Astrocyte (in vitro differentiated cells and primary cell): ENCODE data around the gene PTPN5. TPM values are rescaled to one million over a fixed set of nuclear protein-coding genes. Genes with fewer than 3 reads are reported as not detected.

Source experiments
- DNase-seq: peaks from one replicate; pipeline ENCODE4 v3.0.0-alpha.2; 2010; ENCODE audit warnings: low read depth
- FAIRE-seq: peaks from 2 replicates; lab custom pipeline; 2011; peaks lifted over from hg19 to GRCh38; lab: Jason Lieb, UNC
- H2AFZ ChIP-seq: 2 replicates; pipeline ENCODE4 v1.6.0; 2012; ENCODE audit warnings: low read depth, low read length, inconsistent platforms
- H3K27ac ChIP-seq: 2 replicates; pipeline ENCODE4 v1.5.1; 2011; ENCODE audit warnings: low read depth, low read length, inconsistent platforms
- H3K27me3 ChIP-seq: 2 replicates; pipeline ENCODE4 v1.6.0; 2011; ENCODE audit warnings: low read length, inconsistent platforms; ENCODE audit not compliant: insufficient read depth
- H3K36me3 ChIP-seq: 2 replicates; pipeline ENCODE4 v1.5.1; 2011; ENCODE audit warnings: low read length, inconsistent platforms; ENCODE audit not compliant: insufficient read depth
- H3K4me1 ChIP-seq: 2 replicates; pipeline ENCODE4 v1.5.1; 2011; ENCODE audit warnings: low read length, inconsistent platforms; ENCODE audit not compliant: insufficient read depth
- H3K4me2 ChIP-seq: 2 replicates; pipeline ENCODE4 v1.6.0; 2012; ENCODE audit warnings: low read length, inconsistent platforms
- H3K4me3 ChIP-seq: 2 replicates; pipeline ENCODE4 v1.5.1; 2011; ENCODE audit warnings: low read depth, mild to moderate bottlenecking, low read length, inconsistent platforms; ENCODE audit not compliant: insufficient read depth
- H3K79me2 ChIP-seq: 2 replicates; pipeline ENCODE4 v1.6.0; 2012; ENCODE audit warnings: mild to moderate bottlenecking, low read length, inconsistent platforms; ENCODE audit not compliant: insufficient read depth
- H3K9ac ChIP-seq: 2 replicates; pipeline ENCODE4 v1.6.0; 2012; ENCODE audit warnings: mild to moderate bottlenecking, low read length, inconsistent platforms
- H3K9me3 ChIP-seq: 2 replicates; pipeline ENCODE4 v1.5.1; 2012; ENCODE audit warnings: low read depth, mild to moderate bottlenecking, low read length, inconsistent platforms; ENCODE audit not compliant: insufficient read depth
- H4K20me1 ChIP-seq: 2 replicates; pipeline ENCODE4 v1.6.0; 2012; ENCODE audit warnings: low read length, inconsistent platforms; ENCODE audit not compliant: insufficient read depth
- H3K27ac Mint-ChIP-seq: one replicate; pipeline ENCODE4 v1.8.0; 2021; ENCODE audit warnings: mild to moderate bottlenecking, mixed read lengths; ENCODE audit not compliant: unreplicated experiment
- H3K27me3 Mint-ChIP-seq: one replicate; pipeline ENCODE4 v1.8.0; 2021; ENCODE audit warnings: low read depth, mixed read lengths; ENCODE audit not compliant: unreplicated experiment
- H3K36me3 Mint-ChIP-seq: one replicate; pipeline ENCODE4 v1.8.0; 2021; ENCODE audit warnings: low read depth, mixed read lengths; ENCODE audit not compliant: unreplicated experiment
- H3K4me1 Mint-ChIP-seq: one replicate; pipeline ENCODE4 v1.8.0; 2021; ENCODE audit warnings: low read depth, mixed read lengths; ENCODE audit not compliant: unreplicated experiment
- H3K4me3 Mint-ChIP-seq: one replicate; pipeline ENCODE4 v1.8.0; 2021; ENCODE audit warnings: mild to moderate bottlenecking, moderate library complexity, mixed read lengths; ENCODE audit not compliant: unreplicated experiment
- H3K9me3 Mint-ChIP-seq: one replicate; pipeline ENCODE4 v1.8.0; 2021; ENCODE audit warnings: mild to moderate bottlenecking, mixed read lengths; ENCODE audit not compliant: unreplicated experiment
- CTCF ChIP-seq: IDR thresholded peaks from 2 replicates; pipeline ENCODE4 v1.5.1; 2011; ENCODE audit warnings: low read depth, mild to moderate bottlenecking, inconsistent platforms, low read length, moderate library complexity; ENCODE audit not compliant: insufficient read depth
- EZH2 ChIP-seq: IDR thresholded peaks from 2 replicates; pipeline ENCODE4 v1.6.1; 2012; ENCODE audit warnings: mild to moderate bottlenecking, low read length, inconsistent platforms; ENCODE audit not compliant: insufficient read depth
- total RNA-seq: library from RNA; stranded (reverse); gene quantifications from 2 replicates; pipeline ENCODE4 v1.2.1, GENCODE V29; 2021

Gene PTPN5
- total RNA-seq, 1 donor from 2014 or later = 0.07 TPM

- Mint-ChIP-seq H3K27ac (no peak overlapping the region), H3K36me3 (no peaks in the 10 kb centered on the region), H3K27me3 (peaks cover 7% of the 10 kb centered on the region), H3K4me3 (no peak overlapping the region), H3K4me1 (peaks cover 11% of the 10 kb centered on the region), H3K9me3 (no peaks in the 10 kb centered on the region)
- no peaks in the 10 kb centered on the region for H3K27me3 ChIP-seq
- no peaks in the 10 kb centered on the region for H4K20me1 ChIP-seq
- no peak for FAIRE-seq
- no peak overlapping the region for H3K4me3 ChIP-seq
- no peak for DNase-seq
- H3K9me3 ChIP-seq = no peaks in the 10 kb centered on the region
- TF ChIP-seq EZH2 (no peak), CTCF (no peak)
- H3K9ac ChIP-seq = no peak overlapping the region
- no peak overlapping the region for H3K4me2 ChIP-seq
- no peaks in the 10 kb centered on the region for H3K36me3 ChIP-seq
- H2AFZ ChIP-seq = no peak overlapping the region
- no peaks in the 10 kb centered on the region for H3K79me2 ChIP-seq
- peaks cover 8% of the 10 kb centered on the region for H3K4me1 ChIP-seq
- H3K27ac ChIP-seq = no peak overlapping the region
Measured at GRCh38 chr11:18745251-18745650, 46.3 kb downstream of the PTPN5 start.

DNA sequence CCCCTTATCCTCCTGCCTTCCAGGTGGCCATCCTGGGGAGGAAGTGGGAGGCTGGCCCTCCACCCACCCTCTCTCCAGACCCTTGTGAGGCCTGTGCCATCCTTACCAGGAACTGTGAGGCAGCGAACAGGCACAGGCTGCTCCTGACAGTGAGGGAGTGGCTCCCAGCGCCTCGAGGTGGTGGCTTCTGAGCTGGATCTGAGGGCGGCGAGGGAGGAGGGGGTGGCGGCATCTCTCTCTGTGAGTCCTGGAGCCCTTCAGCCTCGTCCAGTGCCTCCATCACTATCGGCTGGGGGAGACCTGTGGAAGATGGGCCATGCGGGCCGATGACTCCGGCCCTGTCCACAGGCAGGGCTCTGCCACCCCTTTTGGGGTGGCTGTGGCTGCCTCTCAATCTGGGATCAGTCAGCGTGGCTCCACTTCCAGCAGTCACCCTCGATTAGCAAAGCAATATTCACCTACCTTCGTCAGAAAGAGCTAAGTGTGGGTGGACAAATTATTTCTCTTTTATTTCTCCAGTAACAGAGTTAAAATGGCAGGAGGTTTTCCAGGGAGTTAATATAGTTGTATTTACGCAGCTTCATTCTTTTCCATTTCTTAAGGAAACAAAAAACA, 47.6 kb downstream of the PTPN5 start:
- FAIRE-seq = no peak
- peaks cover 11% of the 10 kb centered on the region for H3K27me3 Mint-ChIP-seq

More for the DNA sequence above, 47.6 kb downstream of the PTPN5 start:
- no peak overlapping the region for H3K9ac ChIP-seq
- Mint-ChIP-seq H3K4me3 (no peak overlapping the region), H3K4me1 (peaks cover 2% of the 10 kb centered on the region), H3K27ac (no peak overlapping the region), H3K36me3 (no peaks in the 10 kb centered on the region), H3K9me3 (no peaks in the 10 kb centered on the region)
- H2AFZ ChIP-seq = no peak overlapping the region
- H3K79me2 ChIP-seq = no peaks in the 10 kb centered on the region
- no peak overlapping the region for H3K4me3 ChIP-seq
- H3K4me1 ChIP-seq = no peaks in the 10 kb centered on the region
- H3K27ac ChIP-seq = no peak overlapping the region
- H4K20me1 ChIP-seq = no peaks in the 10 kb centered on the region
- TF ChIP-seq CTCF = no peak
- TF ChIP-seq EZH2 = no peak
- no peaks in the 10 kb centered on the region for H3K36me3 ChIP-seq
- DNase-seq = no peak
- no peaks in the 10 kb centered on the region for H3K9me3 ChIP-seq
- no peaks in the 10 kb centered on the region for H3K27me3 ChIP-seq
- H3K4me2 ChIP-seq = no peak overlapping the region
